GM21447 (cell line): ENCODE results near the gene SLFN14.
A peak's percentile ranks its signal among the peaks of the same experiment; 100 is the strongest.
"Not testable (repeated sequence)": the region's sequence is repeated elsewhere in the genome, so short reads cannot be mapped to it uniquely, and the experiment has no call there.

Source experiments
- ATAC-seq: cut with Tn5 transposase; IDR thresholded peaks from one replicate; pipeline ENCODE4 v1.9.1; 2021; ENCODE audit not compliant: unreplicated experiment

The SLFN14 gene

GRCh38 chr17:35560703-35561102, at the start of gene SLFN14:
SLFN14 (minus strand) TSS chr17:35560819; CDS start chr17:35558062, 2,757 bp downstream.
- ATAC-seq, result no peak

GRCh38 chr17:35609831-35610230, 49.2 kb upstream of the SLFN14 start:
- no peak for ATAC-seq

GRCh38 chr17:35607239-35607847, 46.7 kb upstream of the SLFN14 start:
- no peak for ATAC-seq

GRCh38 chr17:35605678-35606077, 45.1 kb upstream of the SLFN14 start:
- ATAC-seq, result no peak

- ATAC-seq, result no peak
Measured at GRCh38 chr17:35603674-35604073, 43.1 kb upstream of the SLFN14 start.

GRCh38 chr17:35597604-35598003, 37.0 kb upstream of the SLFN14 start:
- no peak for ATAC-seq

- no peak for ATAC-seq
Measured at GRCh38 chr17:35596530-35597233, 36.1 kb upstream of the SLFN14 start.

- no peak for ATAC-seq
Measured at GRCh38 chr17:35596072-35596471, 35.5 kb upstream of the SLFN14 start.

GRCh38 chr17:35588196-35588920, 27.7 kb upstream of the SLFN14 start:
- ATAC-seq, result no peak

- peak; percentile 86 for ATAC-seq
Measured at GRCh38 chr17:35587074-35587961, 26.7 kb upstream of the SLFN14 start, which contains the start of gene AP2B1. AP2B1 (plus strand) TSS chr17:35587322; CDS start chr17:35594031, 6,709 bp downstream.

- no peak for ATAC-seq
Measured at GRCh38 chr17:35586569-35587073, 26.0 kb upstream of the SLFN14 start.

- ATAC-seq, result no peak
Measured at GRCh38 chr17:35584061-35584460, 23.4 kb upstream of the SLFN14 start.

GRCh38 chr17:35578929-35579432, 18.4 kb upstream of the SLFN14 start:
- no peak for ATAC-seq

- peak; percentile 90 for ATAC-seq
Measured at GRCh38 chr17:35578197-35578928, 17.7 kb upstream of the SLFN14 start, which contains the start of gene PEX12. PEX12 (minus strand) TSS chr17:35578571; CDS start chr17:35578021, 550 bp downstream.

- no peak for ATAC-seq
Measured at GRCh38 chr17:35577830-35578196, 17.2 kb upstream of the SLFN14 start.

- no peak for ATAC-seq
Measured at GRCh38 chr17:35575759-35576158, 15.1 kb upstream of the SLFN14 start.

GRCh38 chr17:35569405-35569804, 8.8 kb upstream of the SLFN14 start:
- ATAC-seq, result no peak

- ATAC-seq, result no peak
Measured at GRCh38 chr17:35568561-35568960, 7.9 kb upstream of the SLFN14 start.

- ATAC-seq, result no peak
Measured at GRCh38 chr17:35566968-35567367, 6.3 kb upstream of the SLFN14 start.

- not testable (repeated sequence) for ATAC-seq
Measured at GRCh38 chr17:35563181-35563580, 2.6 kb upstream of the SLFN14 start.
